Measurements from ENCODE around the gene ZNF581.

The ZNF581 gene

DNA sequence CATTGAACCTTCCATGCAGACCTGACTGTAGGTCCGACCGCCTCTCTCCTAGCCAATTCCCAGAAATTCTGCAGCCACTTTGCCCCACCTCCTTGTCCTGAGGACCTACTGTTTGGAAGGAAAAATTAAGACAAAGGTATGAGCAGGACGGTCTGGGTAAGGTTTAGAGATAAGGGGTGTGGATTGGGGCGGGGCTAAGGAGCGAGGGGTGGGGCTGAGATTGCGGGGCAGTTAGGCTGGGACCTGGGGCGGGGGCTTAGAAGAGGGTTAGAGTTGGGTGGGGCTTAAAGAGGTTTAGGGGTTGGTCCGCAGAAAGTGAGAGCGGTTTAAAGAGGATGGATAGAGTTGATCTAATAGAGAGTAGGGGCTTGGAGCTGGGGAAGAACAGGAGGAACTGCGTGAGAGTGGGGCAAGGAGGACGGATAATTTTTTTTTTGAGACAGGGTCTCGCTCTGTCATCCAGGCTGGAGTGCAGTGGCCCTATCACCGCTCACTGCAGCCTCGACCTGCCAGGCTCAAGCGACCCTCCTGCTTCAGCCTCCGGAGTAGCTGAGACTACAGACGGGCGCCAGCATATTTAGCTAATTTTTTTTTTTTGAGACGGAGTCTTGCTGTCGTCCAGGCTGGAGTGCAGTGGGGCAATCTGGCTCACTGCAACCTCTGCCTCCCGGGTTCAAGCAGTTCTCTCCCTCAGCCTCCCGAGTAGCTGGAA is 39.7 kb upstream of the ZNF581 start:
- no peak for TF ChIP-seq TEAD4 (IDR thresholded peaks at IDR 0.05)

DNA sequence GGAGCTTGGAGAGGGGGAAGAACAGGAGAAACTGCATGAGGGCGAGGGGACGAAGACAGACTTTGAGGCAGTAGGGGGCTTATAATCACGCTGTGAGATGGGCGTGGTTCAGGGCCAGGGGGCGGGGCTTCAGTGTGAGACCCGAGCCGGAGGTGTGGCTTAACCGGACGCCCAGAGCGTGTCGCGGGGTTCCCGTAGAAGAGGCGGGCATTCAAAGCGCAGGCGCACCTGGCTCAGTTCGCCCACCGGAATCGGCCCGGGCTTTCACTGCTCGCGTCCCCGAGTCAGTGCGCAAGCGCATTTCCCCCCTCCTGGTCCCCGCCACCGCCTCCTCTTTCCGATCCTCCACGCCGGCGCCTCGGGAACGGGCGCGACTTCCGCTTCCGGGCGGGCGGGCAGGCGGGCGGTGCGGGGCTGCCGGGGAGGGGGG is 38.2 kb upstream of the ZNF581 start:
- TF ChIP-seq NFIC (IDR thresholded peaks at IDR 0.05) (no peak), TEAD4 (IDR thresholded peaks at IDR 0.05) (no peak), FOXM1 (IDR thresholded peaks at IDR 0.05; ENCODE audit: borderline replicate concordance, low read depth) (no peak), YY1 (IDR thresholded peaks at IDR 0.05; ENCODE audit: low read depth) (no peak), TCF12 (IDR thresholded peaks at IDR 0.05; ENCODE audit: low read depth) (0 out of 2 replicates have a peak, but pooled peaks have one; percentile 32), TAF1 (IDR thresholded peaks at IDR 0.05; ENCODE audit: low read depth) (no peak; the same call in 1 of the 2 replicates), EGR1 (IDR thresholded peaks at IDR 0.05) (peak; percentile 30; the same call in 1 of the 2 replicates), CEBPB (IDR thresholded peaks at IDR 0.05) (no peak), ZBTB7A (IDR thresholded peaks at IDR 0.05; ENCODE audit: low read depth) (0 out of 2 replicates have a peak, but pooled peaks have one; percentile 10), EP300 (IDR thresholded peaks at IDR 0.05; ENCODE audit: borderline replicate concordance) (no peak), CREB1 (IDR thresholded peaks at IDR 0.05; ENCODE audit: low read depth) (no peak), RAD21 (IDR thresholded peaks at IDR 0.05; ENCODE audit: low read depth) (no peak)
- TF ChIP-seq, protein P1, sequence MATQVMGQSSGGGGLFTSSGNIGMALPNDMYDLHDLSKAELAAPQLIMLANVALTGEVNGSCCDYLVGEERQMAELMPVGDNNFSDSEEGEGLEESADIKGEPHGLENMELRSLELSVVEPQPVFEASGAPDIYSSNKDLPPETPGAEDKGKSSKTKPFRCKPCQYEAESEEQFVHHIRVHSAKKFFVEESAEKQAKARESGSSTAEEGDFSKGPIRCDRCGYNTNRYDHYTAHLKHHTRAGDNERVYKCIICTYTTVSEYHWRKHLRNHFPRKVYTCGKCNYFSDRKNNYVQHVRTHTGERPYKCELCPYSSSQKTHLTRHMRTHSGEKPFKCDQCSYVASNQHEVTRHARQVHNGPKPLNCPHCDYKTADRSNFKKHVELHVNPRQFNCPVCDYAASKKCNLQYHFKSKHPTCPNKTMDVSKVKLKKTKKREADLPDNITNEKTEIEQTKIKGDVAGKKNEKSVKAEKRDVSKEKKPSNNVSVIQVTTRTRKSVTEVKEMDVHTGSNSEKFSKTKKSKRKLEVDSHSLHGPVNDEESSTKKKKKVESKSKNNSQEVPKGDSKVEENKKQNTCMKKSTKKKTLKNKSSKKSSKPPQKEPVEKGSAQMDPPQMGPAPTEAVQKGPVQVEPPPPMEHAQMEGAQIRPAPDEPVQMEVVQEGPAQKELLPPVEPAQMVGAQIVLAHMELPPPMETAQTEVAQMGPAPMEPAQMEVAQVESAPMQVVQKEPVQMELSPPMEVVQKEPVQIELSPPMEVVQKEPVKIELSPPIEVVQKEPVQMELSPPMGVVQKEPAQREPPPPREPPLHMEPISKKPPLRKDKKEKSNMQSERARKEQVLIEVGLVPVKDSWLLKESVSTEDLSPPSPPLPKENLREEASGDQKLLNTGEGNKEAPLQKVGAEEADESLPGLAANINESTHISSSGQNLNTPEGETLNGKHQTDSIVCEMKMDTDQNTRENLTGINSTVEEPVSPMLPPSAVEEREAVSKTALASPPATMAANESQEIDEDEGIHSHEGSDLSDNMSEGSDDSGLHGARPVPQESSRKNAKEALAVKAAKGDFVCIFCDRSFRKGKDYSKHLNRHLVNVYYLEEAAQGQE (IDR thresholded peaks at IDR 0.05; ENCODE audit: low read depth), result no peak
- TF ChIP-seq, protein P2, sequence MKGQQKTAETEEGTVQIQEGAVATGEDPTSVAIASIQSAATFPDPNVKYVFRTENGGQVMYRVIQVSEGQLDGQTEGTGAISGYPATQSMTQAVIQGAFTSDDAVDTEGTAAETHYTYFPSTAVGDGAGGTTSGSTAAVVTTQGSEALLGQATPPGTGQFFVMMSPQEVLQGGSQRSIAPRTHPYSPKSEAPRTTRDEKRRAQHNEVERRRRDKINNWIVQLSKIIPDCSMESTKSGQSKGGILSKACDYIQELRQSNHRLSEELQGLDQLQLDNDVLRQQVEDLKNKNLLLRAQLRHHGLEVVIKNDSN (IDR thresholded peaks at IDR 0.05), result no peak
- TF ChIP-seq, protein P3, sequence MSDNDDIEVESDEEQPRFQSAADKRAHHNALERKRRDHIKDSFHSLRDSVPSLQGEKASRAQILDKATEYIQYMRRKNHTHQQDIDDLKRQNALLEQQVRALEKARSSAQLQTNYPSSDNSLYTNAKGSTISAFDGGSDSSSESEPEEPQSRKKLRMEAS (IDR thresholded peaks at IDR 0.05), result peak; percentile 81

DNA sequence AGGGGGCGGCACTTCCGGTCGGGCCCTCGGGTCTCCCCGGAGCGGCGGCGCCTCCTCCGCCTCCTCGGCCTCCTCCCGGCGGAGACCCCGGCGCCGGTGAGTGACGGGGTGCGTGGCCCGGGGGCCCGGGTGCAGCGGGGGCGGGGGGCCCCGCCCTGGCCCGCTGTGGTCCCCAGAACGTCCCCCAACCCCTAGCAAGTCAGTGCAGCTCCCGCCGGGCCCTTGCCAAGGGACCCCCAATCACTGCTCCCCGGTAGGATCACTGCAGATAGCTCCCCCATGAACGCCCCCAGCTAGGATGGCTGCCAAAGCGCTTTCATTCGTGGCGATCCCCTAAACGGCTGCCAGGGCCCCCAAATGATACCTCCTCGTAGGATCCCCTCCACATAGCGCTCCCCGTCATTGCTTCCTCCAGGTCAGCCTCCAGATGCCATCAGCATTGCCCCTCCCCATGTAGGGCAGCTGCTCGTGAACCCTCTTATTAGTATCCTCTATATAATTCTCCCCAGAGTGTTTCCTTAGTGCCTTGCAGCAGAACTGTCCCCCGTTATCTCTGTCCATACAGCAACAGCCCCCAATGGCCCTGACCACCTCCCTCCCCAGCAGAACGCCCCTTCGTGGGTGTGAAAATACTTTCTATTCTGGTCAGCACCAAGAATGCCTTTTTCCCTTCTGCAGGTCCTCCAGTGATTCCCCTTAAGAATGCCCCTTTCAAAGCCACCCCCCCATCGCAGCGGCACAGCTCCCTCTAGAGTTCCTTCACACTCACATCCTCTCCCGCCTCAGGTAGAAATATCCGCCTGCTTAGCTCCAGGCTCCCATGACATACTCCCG is 37.6 kb upstream of the ZNF581 start, which contains the start of gene ZNF865:
Gene ZNF865 (plus strand): TSS at position 11 of the 834 bp plus-strand sequence. CDS start 7,972 bp downstream, outside the sequence.
- TF ChIP-seq EP300 (IDR thresholded peaks at IDR 0.05; ENCODE audit: borderline replicate concordance) (0 out of 2 replicates have a peak, but pooled peaks have one; percentile 18), YY1 (IDR thresholded peaks at IDR 0.05; ENCODE audit: low read depth) (0 out of 2 replicates have a peak, but pooled peaks have one; percentile 30), TEAD4 (IDR thresholded peaks at IDR 0.05) (no peak), ZBTB7A (IDR thresholded peaks at IDR 0.05; ENCODE audit: low read depth) (no peak), EGR1 (IDR thresholded peaks at IDR 0.05) (0 out of 2 replicates have a peak, but pooled peaks have one; percentile 0), RAD21 (IDR thresholded peaks at IDR 0.05; ENCODE audit: low read depth) (peak; percentile 85)
- TF ChIP-seq, protein P3 (IDR thresholded peaks at IDR 0.05), result peak; percentile 73

DNA sequence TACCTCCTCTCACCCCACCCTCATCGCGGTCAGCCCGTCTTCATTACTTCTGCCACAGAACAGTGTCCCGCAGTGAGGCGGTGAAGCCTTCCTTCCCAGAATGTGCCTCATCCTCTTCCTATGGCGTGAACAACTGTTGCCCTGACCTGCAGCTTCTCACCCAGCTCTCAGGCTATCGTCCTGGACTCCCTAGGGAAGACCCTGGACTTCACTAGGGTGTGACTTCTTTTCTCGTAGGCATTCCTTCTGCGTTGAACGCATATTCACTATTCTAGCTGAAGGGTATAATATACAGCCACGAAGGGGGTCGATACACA is 37.0 kb upstream of the ZNF581 start:
- TF ChIP-seq TCF12 (IDR thresholded peaks at IDR 0.05; ENCODE audit: low read depth) (no peak), ZBTB7A (IDR thresholded peaks at IDR 0.05; ENCODE audit: low read depth) (no peak), TEAD4 (IDR thresholded peaks at IDR 0.05) (no peak), CREB1 (IDR thresholded peaks at IDR 0.05; ENCODE audit: low read depth) (no peak), EGR1 (IDR thresholded peaks at IDR 0.05) (no peak), YY1 (IDR thresholded peaks at IDR 0.05; ENCODE audit: low read depth) (no peak), EP300 (IDR thresholded peaks at IDR 0.05; ENCODE audit: borderline replicate concordance) (no peak), FOXM1 (IDR thresholded peaks at IDR 0.05; ENCODE audit: borderline replicate concordance, low read depth) (no peak), TAF1 (IDR thresholded peaks at IDR 0.05; ENCODE audit: low read depth) (no peak), CEBPB (IDR thresholded peaks at IDR 0.05) (no peak), RAD21 (IDR thresholded peaks at IDR 0.05; ENCODE audit: low read depth) (no peak)
- TF ChIP-seq, protein P1 (IDR thresholded peaks at IDR 0.05; ENCODE audit: low read depth), result no peak
- TF ChIP-seq, protein P2 (IDR thresholded peaks at IDR 0.05), result no peak
- TF ChIP-seq, protein P3 (IDR thresholded peaks at IDR 0.05), result no peak

DNA sequence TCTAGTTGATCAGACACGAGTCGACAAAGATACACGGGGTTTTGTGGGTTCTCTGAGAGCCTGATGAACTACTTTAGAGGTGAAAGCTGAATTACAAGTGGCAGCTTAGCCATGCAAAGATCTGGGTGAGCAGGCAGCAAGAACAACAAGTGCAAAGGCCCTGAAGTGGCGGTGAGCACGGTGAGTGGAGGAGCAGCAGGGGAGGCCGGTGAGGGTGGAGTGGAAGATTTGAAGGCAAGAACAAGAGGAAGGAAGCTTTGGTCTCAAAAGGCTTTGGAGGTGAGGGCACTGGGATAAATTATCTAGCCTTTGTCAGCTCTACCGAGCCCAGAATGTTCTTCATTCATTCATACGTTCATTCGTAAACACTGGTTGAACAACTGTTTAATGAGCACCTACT is 36.6 kb upstream of the ZNF581 start:
- TF ChIP-seq, protein P1 (IDR thresholded peaks at IDR 0.05; ENCODE audit: low read depth), result no peak
- TF ChIP-seq EGR1 (IDR thresholded peaks at IDR 0.05) (no peak), TAF1 (IDR thresholded peaks at IDR 0.05; ENCODE audit: low read depth) (no peak), TEAD4 (IDR thresholded peaks at IDR 0.05) (no peak), NFIC (IDR thresholded peaks at IDR 0.05) (no peak), CREB1 (IDR thresholded peaks at IDR 0.05; ENCODE audit: low read depth) (no peak), EP300 (IDR thresholded peaks at IDR 0.05; ENCODE audit: borderline replicate concordance) (no peak), CEBPB (IDR thresholded peaks at IDR 0.05) (no peak), RAD21 (IDR thresholded peaks at IDR 0.05; ENCODE audit: low read depth) (no peak), YY1 (IDR thresholded peaks at IDR 0.05; ENCODE audit: low read depth) (no peak), TCF12 (IDR thresholded peaks at IDR 0.05; ENCODE audit: low read depth) (no peak), ZBTB7A (IDR thresholded peaks at IDR 0.05; ENCODE audit: low read depth) (no peak), FOXM1 (IDR thresholded peaks at IDR 0.05; ENCODE audit: borderline replicate concordance, low read depth) (no peak)
- TF ChIP-seq, protein P3 (IDR thresholded peaks at IDR 0.05), result no peak
- TF ChIP-seq, protein P2 (IDR thresholded peaks at IDR 0.05), result no peak

All from Ishikawa (cell line).